H1 (cell line): ENCODE measurements around the gene LRRC74B. TPM values are rescaled to one million over a fixed set of nuclear protein-coding genes. Genes with fewer than 3 reads are reported as not detected.

Experiments
- BACH1 ChIP-seq: IDR thresholded peaks from 2 replicates; pipeline ENCODE4 v1.6.1; 2012; ENCODE audit warnings: low read length, improper control_type of control experiment
- CHD7 ChIP-seq: fragments of 300-600 bp; sonication (generic); IDR thresholded peaks from 2 replicates; pipeline ENCODE4 v1.7.1; 2012; ENCODE audit warnings: low read length, moderate library complexity, mild to moderate bottlenecking, inconsistent platforms; ENCODE audit not compliant: insufficient replicate concordance
- CTBP2 ChIP-seq: IDR thresholded peaks from 2 replicates; pipeline ENCODE4 v1.7.0; 2011; ENCODE audit warnings: borderline replicate concordance, mild to moderate bottlenecking, moderate library complexity, mixed read lengths, low read length; ENCODE audit not compliant: insufficient read depth, insufficient read length
- EP300 ChIP-seq, 2 experiments: IDR thresholded peaks; 1 replicate in 1 of 2; 2 replicates in 1 of 2; pipeline ENCODE4 v1.6.1; 2011 to 2012; ENCODE audit warnings: low read depth in 2 of 2, low read length in 2 of 2, mild to moderate bottlenecking in 2 of 2, borderline replicate concordance in 1 of 2, inconsistent platforms in 1 of 2, moderate library complexity in 1 of 2
- MAFK ChIP-seq: IDR thresholded peaks from 2 replicates; pipeline ENCODE4 v1.6.1; 2012; ENCODE audit warnings: low read depth, mild to moderate bottlenecking, improper control_type of control experiment, low read length
- POU5F1 ChIP-seq: IDR thresholded peaks from 2 replicates; pipeline ENCODE4 v1.6.1; 2011; ENCODE audit warnings: low read depth, mild to moderate bottlenecking, low read length, moderate library complexity
- RFX5 ChIP-seq: IDR thresholded peaks from 2 replicates; pipeline ENCODE4 v1.6.1; 2011; ENCODE audit warnings: low read depth, low read length, improper control_type of control experiment, borderline replicate concordance
- RXRA ChIP-seq: IDR thresholded peaks from 2 replicates; pipeline ENCODE4 v1.6.1; 2011; ENCODE audit warnings: low read depth, mild to moderate bottlenecking, low read length, moderate library complexity; ENCODE audit not compliant: insufficient read depth
- SIN3A ChIP-seq, 2 experiments: IDR thresholded peaks in 1 of 2; conservative IDR thresholded peaks in 1 of 2; 2 replicates each; pipeline ENCODE4 v1.6.1; 2011 to 2012; ENCODE audit warnings: low read length in 2 of 2, improper control_type of control experiment in 1 of 2, low read depth in 1 of 2, mild to moderate bottlenecking in 1 of 2
- SIX5 ChIP-seq: IDR thresholded peaks from 2 replicates; pipeline ENCODE4 v1.6.1; 2011; ENCODE audit warnings: mild to moderate bottlenecking, low read depth, low read length
- SP1 ChIP-seq: IDR thresholded peaks from 2 replicates; pipeline ENCODE4 v1.6.1; 2011; ENCODE audit warnings: low read depth, low read length
- ZNF274 ChIP-seq: IDR thresholded peaks from 2 replicates; pipeline ENCODE4 v1.7.0; 2012; ENCODE audit warnings: low read length, borderline replicate concordance; ENCODE audit errors: extremely low read depth
- polyA plus RNA-seq, 7 experiments: library from polyadenylated mRNA; depleted of rRNA in 3 of 7; stranded (reverse) in 5 of 7; unstranded in 2 of 7; fragments of >200 nt in 5 of 7; fragments of 200-250 nt in 2 of 7; gene quantifications; 1 replicate in 5 of 7; 2 replicates in 1 of 7; 4 replicates in 1 of 7; pipeline versions ENCODE4 v1.2.1 to v1.2.3, GENCODE V29; 2011 to 2013; ENCODE audit warnings: missing spikeins in 2 of 7, mixed read lengths in 2 of 7
- total RNA-seq: library from RNA; stranded (reverse); fragmentation: NEBNext Ultra II Directional; extraction: Animal tissue kit (Norgen Biotek cat#: 25700); gene quantifications from 2 replicates; pipeline ENCODE4 v1.2.1, GENCODE V29; 2021

LRRC74B gene
- total and polyA plus RNA-seq, 2 of the 8 experiments (the other 6 are each of a cell fraction or from before 2014, with no cell fraction given) = not detected

DNA sequence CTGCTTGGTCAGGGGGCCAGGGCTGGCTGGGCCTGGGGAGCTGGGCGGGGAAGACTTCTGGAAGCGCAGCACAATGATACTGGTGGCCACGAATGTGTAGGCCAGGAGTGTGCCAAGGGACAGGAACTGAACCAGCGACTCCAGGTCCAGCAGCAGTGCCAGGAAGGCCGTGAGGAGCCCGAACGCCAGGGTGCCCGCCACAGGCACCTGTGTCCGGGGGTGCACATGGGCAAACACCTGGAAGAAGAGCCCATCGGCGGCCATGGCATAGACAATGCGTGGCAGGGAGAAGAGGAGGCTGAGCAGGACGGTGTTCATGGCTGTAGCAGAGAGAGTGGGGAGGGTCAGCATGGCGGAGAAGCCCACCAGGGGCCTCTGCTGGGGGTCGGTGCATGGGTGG lies 15.7 kb upstream of the LRRC74B start (continued):
- TF ChIP-seq CHD7 = no peak
- TF ChIP-seq SIN3A (conservative IDR thresholded peaks at IDR 0.05 in 1 of 2, IDR thresholded peaks at IDR 0.05 in 1 of 2; ENCODE audit: low read depth in 1 of 2, low read length in 2 of 2) = no peak
- TF ChIP-seq BACH1 = no peak
- TF ChIP-seq ZNF274 = no peak
- TF ChIP-seq SIX5 = no peak
- TF ChIP-seq CTBP2 = no peak
- no peak for TF ChIP-seq MAFK
- no peak for TF ChIP-seq POU5F1
- TF ChIP-seq EP300 (IDR thresholded peaks at IDR 0.05; ENCODE audit: borderline replicate concordance in 1 of 2, low read depth in 2 of 2, low read length in 2 of 2) = no peak
- TF ChIP-seq RXRA = no peak
- no peak for TF ChIP-seq SP1
- no peak for TF ChIP-seq RFX5
